Superior temporal gyrus (tissue), 1 donor: ENCODE data around the gene KLF16.

Experiments used
- DNase-seq: peaks from one replicate; pipeline ENCODE4 v3.0.0-alpha.2; 2016; ENCODE audit errors: extremely low spot score

The KLF16 gene

GRCh38 chr19:1807695-1808394, 55.5 kb downstream of the KLF16 start:
- DNase-seq, result no peak

GRCh38 chr19:1807030-1807694, 56.2 kb downstream of the KLF16 start:
- DNase-seq, result no peak

GRCh38 chr19:1806184-1807029, 57.0 kb downstream of the KLF16 start:
- no peak for DNase-seq

DNA sequence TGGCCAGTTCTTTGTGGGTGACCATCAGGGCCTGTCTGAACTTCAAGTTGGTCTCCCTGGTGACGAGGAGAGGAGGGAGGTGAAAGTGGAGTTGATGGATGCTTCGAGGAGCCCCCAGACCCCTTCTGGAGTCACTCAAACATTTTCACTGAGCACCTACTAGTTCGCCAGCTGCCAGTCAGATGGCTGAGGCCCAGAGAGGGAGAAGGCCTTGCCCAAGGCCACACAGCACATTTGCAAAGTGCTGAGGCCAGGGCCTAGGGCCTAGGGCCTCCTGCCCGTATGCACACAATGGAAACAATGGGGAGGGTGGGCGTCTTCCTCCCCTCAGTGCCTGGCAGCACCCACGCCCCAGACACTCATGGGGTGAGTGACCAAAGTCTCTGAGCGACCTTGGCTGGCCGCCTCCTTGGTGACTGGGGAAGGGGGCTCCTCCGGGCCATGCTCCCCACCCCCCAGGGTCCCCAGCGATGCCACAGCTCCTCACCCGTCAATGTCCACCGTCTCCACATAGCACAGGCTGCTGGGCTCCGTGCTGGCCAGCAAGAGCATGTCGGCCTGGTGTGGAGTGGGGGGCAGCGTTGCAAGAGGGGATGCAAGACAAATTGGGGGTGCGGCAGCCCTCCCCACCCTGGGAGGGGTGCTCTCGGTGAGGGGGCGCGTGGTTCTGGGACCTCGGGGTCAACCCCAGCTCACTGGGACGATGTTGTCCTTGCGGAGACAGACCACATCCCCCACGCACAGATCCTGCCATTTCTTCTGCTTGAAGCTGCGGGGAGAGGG, 57.8 kb downstream of the KLF16 start:
- DNase-seq, result no peak

GRCh38 chr19:1804858-1805257, 58.5 kb downstream of the KLF16 start:
- no peak for DNase-seq
